K562 (cell line): ENCODE measurements around the gene SPAG4. TPM values are rescaled to one million over a fixed set of nuclear protein-coding genes. Genes with fewer than 3 reads are reported as not detected.

ENCODE experiments used
- ATAC-seq: fragments of 200-7000 bp; cut with Tn5 transposase; 3 replicates; pipeline ENCODE4 v1.9.1; 2020; ENCODE audit warnings: moderate library complexity
- BruUV-seq: library from RNA; stranded (reverse); fragments of 400-500 nt; replicated peaks from 2 replicates; lab custom pipeline; 2021; lab: Mats Ljungman, UMichigan
- CTCF ChIA-PET: fragments of 300-600 bp; formaldehyde crosslinking; extraction: SDS; loops from one replicate; lab custom pipeline; 2021; ENCODE audit warnings: low intra/inter-chr PET ratio; lab: Yijun Ruan, JAX
- POLR2A ChIA-PET: fragments of 300-600, 350-650 bp; sonication (Branson Sonifier 250); formaldehyde crosslinking; extraction: SDS; loops from one replicate; lab custom pipeline; 2021; ENCODE audit warnings: antibody characterized with exemption, inconsistent platforms; lab: Yijun Ruan, JAX
- DNase-seq, 4 experiments: peaks; one replicate each; pipeline versions ENCODE4 v3.0.0 to v3.0.0-alpha.2; 2011 to 2018; ENCODE audit warnings: low spot score in 3 of 4, mixed read lengths in 3 of 4; ENCODE audit errors: extremely low read depth in 1 of 4
- FAIRE-seq: peaks from 2 replicates; lab custom pipeline; 2011; peaks lifted over from hg19 to GRCh38; lab: Jason Lieb, UNC
- H2AFZ ChIP-seq: 2 replicates; pipeline ENCODE4 v1.6.0; 2011; ENCODE audit warnings: low read depth, low read length, control low read depth, inconsistent platforms
- H3K27ac ChIP-seq: fragments of 200-600 bp; 3 replicates; pipeline ENCODE4 v1.8.0; 2011; ENCODE audit warnings: low read depth, mild to moderate bottlenecking, control low read depth, inconsistent platforms, low read length, moderate library complexity, mixed read lengths; ENCODE audit errors: extremely low read depth
- H3K27me3 ChIP-seq, 2 experiments: fragments of 300-600 bp in 1 of 2; 2 replicates in 1 of 2; 3 replicates in 1 of 2; pipeline versions ENCODE4 v1.6.0 to v1.8.0; 2011; ENCODE audit warnings: inconsistent platforms in 2 of 2, low read length in 2 of 2, mild to moderate bottlenecking in 1 of 2, mixed read lengths in 1 of 2, moderate library complexity in 1 of 2; ENCODE audit not compliant: control insufficient read depth in 2 of 2, insufficient read depth in 2 of 2
- H3K36me3 ChIP-seq: fragments of 300-600 bp; 3 replicates; pipeline ENCODE4 v1.8.0; 2011; ENCODE audit warnings: mild to moderate bottlenecking, low read length, inconsistent platforms; ENCODE audit not compliant: control insufficient read depth, insufficient read depth
- H3K4me1 ChIP-seq, 2 experiments: fragments of 200-600 bp in 1 of 2; replicated peaks in 1 of 2; 2 replicates in 1 of 2; 3 replicates in 1 of 2; pipeline versions ENCODE4 v1.5.1 to v1.8.0; 2011; ENCODE audit warnings: inconsistent platforms in 2 of 2, low read length in 2 of 2, mild to moderate bottlenecking in 1 of 2, mixed read lengths in 1 of 2, moderate library complexity in 1 of 2; ENCODE audit not compliant: control insufficient read depth in 2 of 2, insufficient read depth in 2 of 2
- H3K4me2 ChIP-seq: 2 replicates; pipeline ENCODE4 v1.6.1; 2011; ENCODE audit warnings: low read length, control low read depth, inconsistent platforms, mixed read lengths; ENCODE audit not compliant: insufficient read depth
- H3K4me3 ChIP-seq: fragments of 200-600 bp; sonication (generic), shearing (Covaris generic); 2 replicates; pipeline ENCODE4 v1.5.1; 2016; ENCODE audit warnings: control low read depth, inconsistent platforms
- H3K79me2 ChIP-seq: fragments of 200-600 bp; 3 replicates; pipeline ENCODE4 v1.8.0; 2011; ENCODE audit warnings: low read length, inconsistent platforms; ENCODE audit not compliant: control insufficient read depth, insufficient read depth
- H3K9ac ChIP-seq, 2 experiments: 2 replicates each; pipeline versions ENCODE4 v1.6.0 to v1.6.1; 2011; ENCODE audit warnings: low read depth in 2 of 2, low read length in 2 of 2, control low read depth in 1 of 2, inconsistent platforms in 1 of 2, mild to moderate bottlenecking in 1 of 2, mixed read lengths in 1 of 2; ENCODE audit not compliant: insufficient read depth in 1 of 2
- H3K9me1 ChIP-seq: one replicate; pipeline ENCODE4 v1.6.0; 2011; ENCODE audit warnings: inconsistent platforms, mild to moderate bottlenecking, low read length, moderate library complexity; ENCODE audit not compliant: control insufficient read depth, insufficient read depth
- H3K9me3 ChIP-seq: replicated peaks from 2 replicates; pipeline ENCODE4 v1.5.1; 2011; ENCODE audit warnings: low read depth, low read length, inconsistent platforms; ENCODE audit not compliant: control insufficient read depth, insufficient read depth
- H4K20me1 ChIP-seq: replicated peaks from 2 replicates; pipeline ENCODE4 v1.6.1; 2011; ENCODE audit warnings: low read length, inconsistent platforms, mixed read lengths; ENCODE audit not compliant: control insufficient read depth, insufficient read depth
- HMG20B ChIP-seq: fragments of 250-450 bp; sonication (Bioruptor Pico); IDR thresholded peaks from 2 replicates; pipeline ENCODE4 v1.5.0; 2021; ENCODE audit warnings: mild to moderate bottlenecking
- POLR2G ChIP-seq: fragments of 200-400 bp; formaldehyde crosslinking; IDR thresholded peaks from 2 replicates; pipeline ENCODE4 v1.6.1; 2017; ENCODE audit warnings: low read depth, mild to moderate bottlenecking, antibody characterized with exemption, low read length, moderate library complexity
- SMAD2 ChIP-seq: fragments of 150-350 bp; IDR thresholded peaks from 2 replicates; pipeline ENCODE4 v1.6.1; 2014; ENCODE audit warnings: low read depth, mild to moderate bottlenecking, low read length
- WGBS: fragments of 100-300 bp; shearing (Covaris generic); methylation state at CpG from one replicate; pipeline ENCODE4 v1.1.6; 2016; ENCODE audit warnings: low coverage, mixed read lengths; ENCODE audit not compliant: insufficient coverage; ENCODE audit errors: missing lambda C conversion rate; 5-methylcytosine and 5-hydroxymethylcytosine counted together
- in situ Hi-C: fragments of 300-500 bp; cut with MboI; formaldehyde crosslinking; loops from 4 replicates; pipeline ENCODE4 v1.15.0; 2018; ENCODE audit warnings: inconsistent platforms, mixed read lengths
- intact Hi-C: fragments of 100-400 bp; cut with micrococcal nuclease; formaldehyde crosslinking; loops from 2 replicates; pipeline ENCODE4 v1.14.2; 2022
- polyA plus RNA-seq, 8 experiments: library from polyadenylated mRNA; depleted of rRNA in 4 of 8; stranded (reverse) in 5 of 8; unstranded in 3 of 8; fragments of >200 nt; fragmentation: Nextera tagmentation in 2 of 8; fragmentation: Illumina TruSeq in 1 of 8; extraction: Ambion mirVana in 2 of 8; extraction: Trizol in 1 of 8; gene quantifications; 2 replicates each; pipeline versions ENCODE4 v1.2.1 to v1.2.3, GENCODE V29; 2011 to 2014; ENCODE audit warnings: inconsistent platforms in 1 of 8, missing spikeins in 1 of 8
- total RNA-seq, 7 experiments: library from RNA; depleted of rRNA in 6 of 7; stranded (reverse); fragments of >200 nt in 6 of 7; fragmentation: Illumina TruSeq in 2 of 7; extraction: Trizol in 2 of 7; gene quantifications; 2 replicates each; pipeline versions ENCODE4 v1.2.1 to v1.2.3, GENCODE V29; 2011 to 2021; ENCODE audit warnings: low replicate concordance in 1 of 7
- TF ChIP-seq, protein P1 (sequence below): fragments of 450-650 bp; formaldehyde crosslinking; IDR thresholded peaks from 2 replicates; pipeline ENCODE4 v1.4.0; 2020; ENCODE audit warnings: mild to moderate bottlenecking, moderate library complexity
- TF ChIP-seq, protein P2 (sequence below): fragments of 200-600 bp; sonication (generic); IDR thresholded peaks from one replicate; pipeline ENCODE4 v1.6.1; 2012; ENCODE audit warnings: mild to moderate bottlenecking, low read depth, low read length, inconsistent platforms
- TF ChIP-seq, protein P3 (sequence below), 3 experiments: IDR thresholded peaks in 2 of 3; conservative IDR thresholded peaks in 1 of 3; 2 replicates each; pipeline ENCODE4 v1.5.1; 2011 to 2012; ENCODE audit warnings: low read length in 3 of 3, mild to moderate bottlenecking in 3 of 3, control low read depth in 2 of 3, improper control_type of control experiment in 1 of 3, inconsistent platforms in 1 of 3, low read depth in 1 of 3, mixed read lengths in 1 of 3, moderate library complexity in 1 of 3; ENCODE audit not compliant: insufficient read depth in 2 of 3

Gene SPAG4
- total and polyA plus RNA-seq, 9 of the 15 experiments (the other 6 are each of a cell fraction or from before 2014, with no cell fraction given): 1.6 to 11.4 (median 4.6) TPM

DNA sequence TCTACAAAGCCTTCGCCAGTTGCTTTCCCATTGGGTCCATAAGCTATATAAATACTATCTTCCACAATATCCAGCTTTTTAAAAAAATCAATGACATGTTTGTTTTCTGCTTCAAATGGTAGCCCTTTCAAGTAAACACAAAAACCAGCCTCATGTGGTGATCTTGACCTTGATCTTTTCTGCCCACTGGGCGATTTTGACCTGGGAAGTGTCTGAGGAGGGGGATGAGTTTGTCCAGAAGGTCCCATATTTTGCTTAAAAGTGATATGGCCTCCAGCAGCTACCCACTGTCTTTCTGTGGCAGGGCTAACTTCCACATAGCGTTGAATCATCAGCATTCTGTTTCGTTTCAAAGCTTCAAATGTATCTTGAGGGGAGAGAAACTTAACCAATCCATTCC is 38.3 kb downstream of the SPAG4 start:
- no peak overlapping the region for H3K9ac ChIP-seq
- peaks cover 99% of the 10 kb centered on the region for H3K79me2 ChIP-seq
- WGBS: 93% methylated on average over 4 of the region's 4 CpGs
- POLR2A ChIA-PET: interaction anchor here (0.7 to 3.8 kb wide), 2 partner anchors 10 to 188 kb away, joined by 4 to 26 read pairs; partner anchors contain the start of genes CPNE1 and RBM12
- peaks cover 22% of the 10 kb centered on the region; the same call in 1 of the 2 replicates for H4K20me1 ChIP-seq
- peaks cover 0 to 5% of the 10 kb centered on the region in 2 experiments; a peak in 1 of 5 replicates for H3K4me1 ChIP-seq
- no peak overlapping the region for H3K4me2 ChIP-seq
- no peak overlapping the region for H2AFZ ChIP-seq
- intact Hi-C loops: no loop called here
- CTCF ChIA-PET: no interaction called here
- H3K9me3 ChIP-seq: no peaks in the 10 kb centered on the region
- H3K4me3 ChIP-seq: no peak overlapping the region
- no peak for FAIRE-seq
- H3K36me3 ChIP-seq: peaks cover 71% of the 10 kb centered on the region
- ATAC-seq: no peak
- H3K27me3 ChIP-seq: no peaks in the 10 kb centered on the region
- H3K27ac ChIP-seq: no peak overlapping the region
- no peaks in the 10 kb centered on the region for H3K9me1 ChIP-seq
- in situ Hi-C loops: no loop called here
- BruUV-seq: no TSS peak
- DNase-seq: no peak
- TF ChIP-seq, protein P1, sequence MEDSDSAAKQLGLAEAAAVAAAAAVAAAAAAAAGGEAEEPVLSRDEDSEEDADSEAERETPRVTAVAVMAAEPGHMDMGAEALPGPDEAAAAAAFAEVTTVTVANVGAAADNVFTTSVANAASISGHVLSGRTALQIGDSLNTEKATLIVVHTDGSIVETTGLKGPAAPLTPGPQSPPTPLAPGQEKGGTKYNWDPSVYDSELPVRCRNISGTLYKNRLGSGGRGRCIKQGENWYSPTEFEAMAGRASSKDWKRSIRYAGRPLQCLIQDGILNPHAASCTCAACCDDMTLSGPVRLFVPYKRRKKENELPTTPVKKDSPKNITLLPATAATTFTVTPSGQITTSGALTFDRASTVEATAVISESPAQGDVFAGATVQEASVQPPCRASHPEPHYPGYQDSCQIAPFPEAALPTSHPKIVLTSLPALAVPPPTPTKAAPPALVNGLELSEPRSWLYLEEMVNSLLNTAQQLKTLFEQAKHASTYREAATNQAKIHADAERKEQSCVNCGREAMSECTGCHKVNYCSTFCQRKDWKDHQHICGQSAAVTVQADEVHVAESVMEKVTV (CRISPR knock-in tag): no peak
- TF ChIP-seq, protein P2, sequence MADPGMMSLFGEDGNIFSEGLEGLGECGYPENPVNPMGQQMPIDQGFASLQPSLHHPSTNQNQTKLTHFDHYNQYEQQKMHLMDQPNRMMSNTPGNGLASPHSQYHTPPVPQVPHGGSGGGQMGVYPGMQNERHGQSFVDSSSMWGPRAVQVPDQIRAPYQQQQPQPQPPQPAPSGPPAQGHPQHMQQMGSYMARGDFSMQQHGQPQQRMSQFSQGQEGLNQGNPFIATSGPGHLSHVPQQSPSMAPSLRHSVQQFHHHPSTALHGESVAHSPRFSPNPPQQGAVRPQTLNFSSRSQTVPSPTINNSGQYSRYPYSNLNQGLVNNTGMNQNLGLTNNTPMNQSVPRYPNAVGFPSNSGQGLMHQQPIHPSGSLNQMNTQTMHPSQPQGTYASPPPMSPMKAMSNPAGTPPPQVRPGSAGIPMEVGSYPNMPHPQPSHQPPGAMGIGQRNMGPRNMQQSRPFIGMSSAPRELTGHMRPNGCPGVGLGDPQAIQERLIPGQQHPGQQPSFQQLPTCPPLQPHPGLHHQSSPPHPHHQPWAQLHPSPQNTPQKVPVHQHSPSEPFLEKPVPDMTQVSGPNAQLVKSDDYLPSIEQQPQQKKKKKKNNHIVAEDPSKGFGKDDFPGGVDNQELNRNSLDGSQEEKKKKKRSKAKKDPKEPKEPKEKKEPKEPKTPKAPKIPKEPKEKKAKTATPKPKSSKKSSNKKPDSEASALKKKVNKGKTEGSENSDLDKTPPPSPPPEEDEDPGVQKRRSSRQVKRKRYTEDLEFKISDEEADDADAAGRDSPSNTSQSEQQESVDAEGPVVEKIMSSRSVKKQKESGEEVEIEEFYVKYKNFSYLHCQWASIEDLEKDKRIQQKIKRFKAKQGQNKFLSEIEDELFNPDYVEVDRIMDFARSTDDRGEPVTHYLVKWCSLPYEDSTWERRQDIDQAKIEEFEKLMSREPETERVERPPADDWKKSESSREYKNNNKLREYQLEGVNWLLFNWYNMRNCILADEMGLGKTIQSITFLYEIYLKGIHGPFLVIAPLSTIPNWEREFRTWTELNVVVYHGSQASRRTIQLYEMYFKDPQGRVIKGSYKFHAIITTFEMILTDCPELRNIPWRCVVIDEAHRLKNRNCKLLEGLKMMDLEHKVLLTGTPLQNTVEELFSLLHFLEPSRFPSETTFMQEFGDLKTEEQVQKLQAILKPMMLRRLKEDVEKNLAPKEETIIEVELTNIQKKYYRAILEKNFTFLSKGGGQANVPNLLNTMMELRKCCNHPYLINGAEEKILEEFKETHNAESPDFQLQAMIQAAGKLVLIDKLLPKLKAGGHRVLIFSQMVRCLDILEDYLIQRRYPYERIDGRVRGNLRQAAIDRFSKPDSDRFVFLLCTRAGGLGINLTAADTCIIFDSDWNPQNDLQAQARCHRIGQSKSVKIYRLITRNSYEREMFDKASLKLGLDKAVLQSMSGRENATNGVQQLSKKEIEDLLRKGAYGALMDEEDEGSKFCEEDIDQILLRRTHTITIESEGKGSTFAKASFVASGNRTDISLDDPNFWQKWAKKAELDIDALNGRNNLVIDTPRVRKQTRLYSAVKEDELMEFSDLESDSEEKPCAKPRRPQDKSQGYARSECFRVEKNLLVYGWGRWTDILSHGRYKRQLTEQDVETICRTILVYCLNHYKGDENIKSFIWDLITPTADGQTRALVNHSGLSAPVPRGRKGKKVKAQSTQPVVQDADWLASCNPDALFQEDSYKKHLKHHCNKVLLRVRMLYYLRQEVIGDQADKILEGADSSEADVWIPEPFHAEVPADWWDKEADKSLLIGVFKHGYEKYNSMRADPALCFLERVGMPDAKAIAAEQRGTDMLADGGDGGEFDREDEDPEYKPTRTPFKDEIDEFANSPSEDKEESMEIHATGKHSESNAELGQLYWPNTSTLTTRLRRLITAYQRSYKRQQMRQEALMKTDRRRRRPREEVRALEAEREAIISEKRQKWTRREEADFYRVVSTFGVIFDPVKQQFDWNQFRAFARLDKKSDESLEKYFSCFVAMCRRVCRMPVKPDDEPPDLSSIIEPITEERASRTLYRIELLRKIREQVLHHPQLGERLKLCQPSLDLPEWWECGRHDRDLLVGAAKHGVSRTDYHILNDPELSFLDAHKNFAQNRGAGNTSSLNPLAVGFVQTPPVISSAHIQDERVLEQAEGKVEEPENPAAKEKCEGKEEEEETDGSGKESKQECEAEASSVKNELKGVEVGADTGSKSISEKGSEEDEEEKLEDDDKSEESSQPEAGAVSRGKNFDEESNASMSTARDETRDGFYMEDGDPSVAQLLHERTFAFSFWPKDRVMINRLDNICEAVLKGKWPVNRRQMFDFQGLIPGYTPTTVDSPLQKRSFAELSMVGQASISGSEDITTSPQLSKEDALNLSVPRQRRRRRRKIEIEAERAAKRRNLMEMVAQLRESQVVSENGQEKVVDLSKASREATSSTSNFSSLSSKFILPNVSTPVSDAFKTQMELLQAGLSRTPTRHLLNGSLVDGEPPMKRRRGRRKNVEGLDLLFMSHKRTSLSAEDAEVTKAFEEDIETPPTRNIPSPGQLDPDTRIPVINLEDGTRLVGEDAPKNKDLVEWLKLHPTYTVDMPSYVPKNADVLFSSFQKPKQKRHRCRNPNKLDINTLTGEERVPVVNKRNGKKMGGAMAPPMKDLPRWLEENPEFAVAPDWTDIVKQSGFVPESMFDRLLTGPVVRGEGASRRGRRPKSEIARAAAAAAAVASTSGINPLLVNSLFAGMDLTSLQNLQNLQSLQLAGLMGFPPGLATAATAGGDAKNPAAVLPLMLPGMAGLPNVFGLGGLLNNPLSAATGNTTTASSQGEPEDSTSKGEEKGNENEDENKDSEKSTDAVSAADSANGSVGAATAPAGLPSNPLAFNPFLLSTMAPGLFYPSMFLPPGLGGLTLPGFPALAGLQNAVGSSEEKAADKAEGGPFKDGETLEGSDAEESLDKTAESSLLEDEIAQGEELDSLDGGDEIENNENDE: no peak
- no peak for TF ChIP-seq POLR2G
- TF ChIP-seq HMG20B (CRISPR knock-in tag): no peak
- TF ChIP-seq SMAD2: no peak
- TF ChIP-seq, protein P3, sequence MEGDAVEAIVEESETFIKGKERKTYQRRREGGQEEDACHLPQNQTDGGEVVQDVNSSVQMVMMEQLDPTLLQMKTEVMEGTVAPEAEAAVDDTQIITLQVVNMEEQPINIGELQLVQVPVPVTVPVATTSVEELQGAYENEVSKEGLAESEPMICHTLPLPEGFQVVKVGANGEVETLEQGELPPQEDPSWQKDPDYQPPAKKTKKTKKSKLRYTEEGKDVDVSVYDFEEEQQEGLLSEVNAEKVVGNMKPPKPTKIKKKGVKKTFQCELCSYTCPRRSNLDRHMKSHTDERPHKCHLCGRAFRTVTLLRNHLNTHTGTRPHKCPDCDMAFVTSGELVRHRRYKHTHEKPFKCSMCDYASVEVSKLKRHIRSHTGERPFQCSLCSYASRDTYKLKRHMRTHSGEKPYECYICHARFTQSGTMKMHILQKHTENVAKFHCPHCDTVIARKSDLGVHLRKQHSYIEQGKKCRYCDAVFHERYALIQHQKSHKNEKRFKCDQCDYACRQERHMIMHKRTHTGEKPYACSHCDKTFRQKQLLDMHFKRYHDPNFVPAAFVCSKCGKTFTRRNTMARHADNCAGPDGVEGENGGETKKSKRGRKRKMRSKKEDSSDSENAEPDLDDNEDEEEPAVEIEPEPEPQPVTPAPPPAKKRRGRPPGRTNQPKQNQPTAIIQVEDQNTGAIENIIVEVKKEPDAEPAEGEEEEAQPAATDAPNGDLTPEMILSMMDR (IDR thresholded peaks at IDR 0.05 in 2 of 3, conservative IDR thresholded peaks at IDR 0.05 in 1 of 3; ENCODE audit: insufficient read depth in 2 of 3, low read depth in 1 of 3, low read length in 3 of 3): no peak
